ENCODE measurements around the gene LAMA4.

LAMA4 gene

GRCh38 chr6:112183271-112183671 is 71.1 kb downstream of the LAMA4 start:
- no peak for DNase-seq

GRCh38 chr6:112181130-112181529 is 73.2 kb downstream of the LAMA4 start:
- no peak for DNase-seq

- peak; percentile 60 for DNase-seq
Observed at GRCh38 chr6:112180095-112180820, 74.1 kb downstream of the LAMA4 start.

GRCh38 chr6:112179631-112180030 is 74.7 kb downstream of the LAMA4 start:
- no peak for DNase-seq

GRCh38 chr6:112178846-112179245 is 75.5 kb downstream of the LAMA4 start:
- no peak for DNase-seq

GRCh38 chr6:112177092-112177491 is 77.3 kb downstream of the LAMA4 start:
- DNase-seq: no peak

- DNase-seq: no peak
Observed at GRCh38 chr6:112176175-112176574, 78.2 kb downstream of the LAMA4 start.

GRCh38 chr6:112173221-112173804 is 81.1 kb downstream of the LAMA4 start:
- DNase-seq: no peak

- DNase-seq: no peak
Observed at GRCh38 chr6:112172540-112172939, 81.8 kb downstream of the LAMA4 start.

- no peak for DNase-seq
Observed at GRCh38 chr6:112169541-112169940, 84.8 kb downstream of the LAMA4 start.

- no peak for DNase-seq
Observed at GRCh38 chr6:112163295-112164257, 90.8 kb downstream of the LAMA4 start.

- DNase-seq: no peak
Observed at GRCh38 chr6:112160745-112161144, 93.6 kb downstream of the LAMA4 start.

GRCh38 chr6:112156668-112157067 is 97.7 kb downstream of the LAMA4 start:
- DNase-seq: no peak

- DNase-seq: no peak
Observed at GRCh38 chr6:112155886-112156285, 98.5 kb downstream of the LAMA4 start.

GRCh38 chr6:112154711-112155110 is 99.7 kb downstream of the LAMA4 start:
- DNase-seq: no peak

- no peak for DNase-seq
Observed at GRCh38 chr6:112153926-112154607, 100.3 kb downstream of the LAMA4 start.

GRCh38 chr6:112150363-112150762 is 104.0 kb downstream of the LAMA4 start:
- no peak for DNase-seq

GRCh38 chr6:112149719-112150263 is 104.6 kb downstream of the LAMA4 start:
- DNase-seq: no peak

- no peak for DNase-seq
Observed at GRCh38 chr6:112149236-112149635, 105.1 kb downstream of the LAMA4 start.

- DNase-seq: no peak
Observed at GRCh38 chr6:112148103-112148502, 106.3 kb downstream of the LAMA4 start.

GRCh38 chr6:112145080-112145573 is 109.2 kb downstream of the LAMA4 start:
- no peak for DNase-seq

GRCh38 chr6:112144145-112144926 is 110.0 kb downstream of the LAMA4 start:
- no peak for DNase-seq

Data from NCI-H1417 treated with DMSO at 0.1 percent for 48 hours (cell line).